GM19239 (cell line): Measurements from ENCODE around the gene CAMK2A.

ENCODE experiments used
- DNase-seq: peaks from one replicate; pipeline ENCODE4 v3.0.0; 2011; ENCODE audit warnings: low spot score; ENCODE audit not compliant: insufficient read length
- FAIRE-seq: peaks from 2 replicates; lab custom pipeline; 2011; peaks lifted over from hg19 to GRCh38; lab: Jason Lieb, UNC

Gene CAMK2A

DNA sequence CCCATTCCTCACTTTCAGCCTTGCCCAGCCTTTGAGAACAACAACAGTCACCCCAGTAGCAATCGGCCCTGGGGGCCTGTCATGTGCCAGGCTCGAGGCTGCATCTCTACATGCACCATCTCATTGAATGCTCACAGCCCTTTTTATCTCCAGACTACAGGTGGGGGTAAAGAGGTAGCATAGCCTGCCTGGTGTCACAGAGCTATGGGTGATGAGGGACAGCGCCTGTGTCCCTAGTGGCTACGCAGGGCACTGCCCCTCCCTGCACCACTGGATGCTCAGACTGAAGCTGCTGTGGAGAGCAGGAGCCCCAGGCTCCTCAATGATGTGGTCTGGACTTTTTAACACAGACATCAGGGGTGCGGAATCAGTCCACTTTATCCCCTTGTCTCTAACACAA is 2.8 kb downstream of the CAMK2A start:
- FAIRE-seq (no peak), DNase-seq (no peak)

DNA sequence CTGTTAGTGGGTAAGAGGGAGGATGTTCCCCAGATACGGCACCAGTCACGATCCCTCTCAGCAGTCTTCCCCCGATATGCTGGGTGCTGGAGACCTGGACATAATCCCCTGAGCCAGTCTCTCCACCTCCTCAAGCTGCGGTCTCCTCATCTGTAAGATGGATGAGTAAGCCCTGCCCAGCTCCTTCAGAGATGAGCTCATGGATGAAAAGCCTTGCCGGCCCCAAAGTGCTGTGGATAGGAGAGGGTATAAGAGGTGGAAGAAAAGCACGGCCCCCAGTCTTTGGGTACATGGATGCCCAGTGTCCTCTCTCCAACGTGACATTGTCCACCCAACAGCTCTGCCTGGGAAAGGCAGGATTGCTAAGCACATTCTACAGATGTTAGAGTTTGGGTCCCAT is 4.5 kb downstream of the CAMK2A start:
- no peak for FAIRE-seq
- DNase-seq, result no peak

DNA sequence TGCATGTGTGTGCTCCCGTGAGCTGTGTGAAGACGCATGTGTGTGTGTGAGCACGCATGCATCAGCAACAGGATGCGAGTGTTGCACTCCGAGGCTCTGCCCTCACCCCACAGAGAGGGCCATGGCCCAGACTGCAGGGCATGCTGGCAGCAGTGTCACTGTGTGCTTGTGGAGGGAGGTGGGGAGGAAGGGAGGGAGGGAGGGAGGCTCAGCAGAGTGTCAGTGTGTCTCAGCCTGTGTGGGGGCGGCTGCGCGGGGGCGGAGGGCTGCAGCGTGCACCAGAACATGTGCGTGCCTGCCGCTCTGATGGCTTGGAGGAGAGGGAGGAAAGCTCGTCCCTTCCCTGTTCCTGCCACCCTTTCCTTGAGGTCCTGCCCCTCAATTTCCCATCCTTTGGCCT is 5.3 kb downstream of the CAMK2A start:
- FAIRE-seq, result no peak

DNA sequence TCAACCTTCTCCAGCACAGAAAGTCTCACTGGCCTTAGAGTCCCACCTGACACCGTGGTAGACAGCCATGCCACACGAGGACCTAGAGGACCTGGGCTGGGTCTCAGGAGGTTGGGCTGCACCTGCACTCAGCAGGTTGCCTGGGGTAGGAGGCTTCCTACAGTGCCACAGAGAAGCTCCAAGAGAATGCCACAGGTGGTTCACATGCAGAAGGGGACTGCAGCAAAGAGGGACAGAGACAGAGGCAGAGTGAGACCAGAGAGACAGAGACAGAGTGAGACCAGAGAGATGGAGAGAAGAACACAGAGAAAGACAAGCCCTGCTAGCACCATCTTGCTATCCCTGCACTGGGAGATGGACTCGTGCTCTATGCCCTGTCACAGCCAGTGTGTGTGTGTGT is 5.7 kb downstream of the CAMK2A start:
- no peak for FAIRE-seq
- no peak for DNase-seq

More for the DNA sequence above, 5.3 kb downstream of the CAMK2A start:
- no peak for DNase-seq

DNA sequence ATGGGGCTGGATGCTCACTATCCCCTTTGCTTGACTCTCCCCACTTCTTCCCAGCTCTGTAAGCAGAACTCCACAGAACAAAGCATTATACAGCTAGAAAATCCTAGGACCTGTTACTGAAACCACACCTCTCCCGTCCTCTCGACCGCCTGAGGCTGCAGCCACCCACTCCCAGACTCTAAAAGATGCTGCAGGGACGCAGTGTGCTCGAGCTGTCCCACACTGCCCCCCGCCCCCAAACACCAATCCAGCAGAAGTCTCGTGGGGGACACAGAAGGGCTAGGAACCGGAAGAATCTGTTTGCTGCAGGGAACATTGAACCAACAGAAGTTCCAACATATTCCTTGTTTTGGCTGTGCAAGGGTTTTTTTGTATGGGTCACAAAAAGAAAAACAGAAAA is 7.6 kb downstream of the CAMK2A start:
- DNase-seq (no peak), FAIRE-seq (no peak)

DNA sequence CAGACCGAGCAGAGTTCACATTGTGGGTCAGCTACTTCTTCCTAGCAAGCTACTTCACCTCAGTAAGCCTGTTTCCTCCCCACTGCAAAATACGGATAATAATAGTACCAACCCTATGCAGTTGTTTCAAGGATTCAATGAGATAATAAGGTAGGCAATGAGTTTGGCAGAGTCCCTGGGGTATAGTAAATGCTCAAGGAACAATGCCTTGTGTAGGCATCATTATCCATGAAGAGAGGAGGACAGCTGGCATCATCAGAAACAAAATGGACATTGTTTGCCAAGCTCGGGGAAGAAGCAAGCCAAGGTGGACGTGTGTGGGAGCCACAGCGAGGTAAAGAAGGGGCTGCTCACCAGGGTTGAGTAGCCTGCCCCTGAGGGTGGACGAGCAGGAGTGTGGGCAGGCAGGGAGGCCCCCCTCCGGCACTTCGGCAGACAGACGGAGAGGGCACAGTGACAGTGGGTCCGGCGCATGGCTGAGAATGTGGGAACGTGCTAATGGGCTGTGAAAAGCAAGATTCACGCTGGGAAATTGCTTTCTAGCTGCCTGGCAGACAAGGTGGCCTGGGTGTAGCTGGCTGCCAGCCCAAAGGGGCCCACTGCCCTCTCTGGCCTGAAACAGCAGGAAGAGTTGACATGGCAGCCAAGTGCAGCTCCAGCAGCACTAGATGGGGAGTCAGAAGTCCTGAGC is 10.1 kb downstream of the CAMK2A start:
- no peak for FAIRE-seq
- DNase-seq, result no peak

DNA sequence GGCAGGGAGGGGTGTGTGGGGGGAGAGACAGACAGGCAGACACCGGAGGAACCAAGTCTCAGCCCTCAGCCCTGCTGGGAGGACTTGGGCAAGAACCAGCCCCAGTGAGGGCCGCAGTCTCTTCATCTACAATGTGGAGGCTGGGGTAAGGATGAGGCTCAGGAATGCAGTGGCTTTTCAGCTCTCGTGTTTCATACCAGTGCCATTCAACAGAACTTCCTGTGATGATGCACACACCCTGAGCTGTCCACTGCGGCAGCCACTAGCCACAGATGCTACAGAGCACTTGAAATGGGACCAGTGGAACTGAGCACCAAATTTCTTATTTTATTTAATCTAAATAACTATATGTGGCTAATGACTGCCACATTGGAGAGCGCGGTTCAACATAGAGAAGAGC is 10.7 kb downstream of the CAMK2A start:
- FAIRE-seq (no peak), DNase-seq (no peak)

DNA sequence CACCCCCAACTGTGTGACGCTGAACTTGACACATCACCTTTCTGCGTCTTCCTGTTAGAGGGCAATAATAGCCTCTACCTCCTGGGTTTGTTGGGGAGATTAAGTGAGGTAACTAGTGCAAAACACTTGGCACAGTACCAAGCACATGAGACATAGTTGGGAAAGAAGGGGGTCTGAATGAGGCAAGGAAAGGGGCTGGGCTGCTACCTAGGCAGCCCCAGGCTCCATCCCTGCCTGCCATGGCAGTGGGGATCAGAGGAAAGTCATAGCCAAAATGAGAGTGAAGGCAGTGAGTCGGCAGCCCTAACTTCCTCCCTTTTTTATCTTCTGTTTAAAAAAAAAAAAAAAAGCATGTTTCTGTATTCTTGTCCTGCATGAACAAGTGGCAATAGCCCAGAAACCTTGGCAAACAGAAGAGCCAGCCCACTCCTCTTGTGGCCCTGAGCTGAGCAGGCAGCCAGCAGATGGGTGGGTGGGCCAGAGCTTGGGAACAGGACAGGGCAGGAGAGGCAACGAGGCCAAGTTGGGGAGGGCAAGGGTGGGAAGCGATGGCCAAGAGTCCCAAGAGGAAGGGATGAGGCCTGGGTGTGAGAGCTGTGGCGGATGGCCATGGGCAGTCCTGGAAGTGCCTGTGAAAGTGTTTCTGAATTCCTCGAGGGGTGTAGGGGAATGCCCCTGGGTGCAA is 11.4 kb downstream of the CAMK2A start:
- no peak for FAIRE-seq
- no peak for DNase-seq

DNA sequence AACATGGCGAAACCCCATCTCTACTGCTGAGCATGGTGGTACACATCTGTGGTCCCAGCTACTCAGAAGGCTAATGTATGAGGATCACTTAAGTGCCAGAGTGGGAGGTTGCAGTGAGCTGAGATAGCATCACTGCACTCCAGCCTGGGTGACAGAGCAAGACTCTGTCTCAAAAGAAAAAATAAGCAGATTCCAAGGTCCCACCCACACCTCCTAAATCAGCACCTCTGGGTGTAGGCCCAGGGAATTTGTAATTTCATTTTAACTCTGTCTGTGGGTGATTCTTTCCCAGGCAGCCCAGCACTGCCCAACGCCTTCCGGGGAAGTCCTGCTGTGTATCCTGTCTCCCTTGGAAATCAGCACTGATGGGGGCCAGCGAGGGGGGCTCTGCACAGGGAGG is 12.5 kb downstream of the CAMK2A start:
- DNase-seq (no peak), FAIRE-seq (no peak)

DNA sequence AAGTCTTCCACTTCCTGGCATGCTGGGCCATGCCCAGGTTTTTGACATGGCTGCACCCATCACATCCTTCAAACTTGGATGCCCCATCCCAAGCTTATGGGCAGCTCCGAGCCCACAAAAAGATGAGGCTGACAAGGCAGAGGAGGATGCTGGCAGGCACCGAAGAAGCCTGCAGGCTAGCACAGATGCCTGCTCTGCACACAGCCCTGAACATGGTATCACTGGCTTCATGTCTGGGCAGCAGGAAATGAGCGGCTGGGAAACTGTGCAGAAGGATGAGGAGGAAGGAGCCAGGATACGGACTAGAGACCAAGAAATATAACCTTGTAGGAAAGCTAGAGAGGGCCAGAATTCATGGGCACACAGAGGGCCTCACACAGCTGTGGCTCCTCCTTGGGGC is 14.8 kb downstream of the CAMK2A start:
- no peak for FAIRE-seq

DNA sequence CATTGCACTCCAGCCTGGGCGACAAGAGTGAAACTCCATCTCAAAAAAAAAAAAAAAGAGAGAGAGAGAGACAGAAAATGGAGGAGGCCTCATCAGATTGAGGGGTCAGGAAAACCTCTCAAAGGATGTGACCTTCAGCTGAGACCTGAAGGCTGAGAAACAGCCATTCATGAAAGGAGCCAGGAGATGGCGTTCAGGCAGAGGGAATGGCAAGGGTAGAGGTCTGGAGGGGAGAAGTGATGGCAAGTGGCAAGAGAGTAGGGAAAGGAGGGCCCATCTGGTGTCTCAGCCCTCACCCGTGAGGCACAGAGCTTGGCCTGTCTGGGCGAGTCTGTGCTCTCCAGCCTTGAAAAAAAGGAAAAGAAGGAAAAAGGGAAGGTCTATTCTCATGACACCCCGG is 17.0 kb downstream of the CAMK2A start:
- no peak for FAIRE-seq
- DNase-seq, result no peak

More for the DNA sequence above, 14.8 kb downstream of the CAMK2A start:
- DNase-seq, result no peak

DNA sequence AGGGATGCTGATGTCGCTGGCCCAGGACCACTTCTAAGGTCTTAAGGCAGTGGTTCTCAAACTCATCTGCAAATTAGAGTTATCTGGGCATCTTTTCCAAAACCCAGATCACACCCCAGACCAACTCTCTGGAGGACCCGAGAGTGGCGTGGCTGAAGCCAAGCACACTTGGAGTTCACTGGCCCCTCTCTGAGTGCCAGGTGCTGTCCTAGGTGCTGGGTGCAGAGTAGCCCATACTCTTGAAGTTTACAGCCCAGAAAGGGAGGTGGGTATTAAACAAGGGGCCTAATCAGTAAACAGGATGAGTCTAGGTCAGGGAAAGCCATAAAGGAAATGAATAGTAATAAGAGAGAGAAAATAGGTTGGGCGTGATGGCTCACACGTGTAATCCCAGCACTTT is 17.6 kb downstream of the CAMK2A start:
- DNase-seq, result no peak
- no peak for FAIRE-seq

DNA sequence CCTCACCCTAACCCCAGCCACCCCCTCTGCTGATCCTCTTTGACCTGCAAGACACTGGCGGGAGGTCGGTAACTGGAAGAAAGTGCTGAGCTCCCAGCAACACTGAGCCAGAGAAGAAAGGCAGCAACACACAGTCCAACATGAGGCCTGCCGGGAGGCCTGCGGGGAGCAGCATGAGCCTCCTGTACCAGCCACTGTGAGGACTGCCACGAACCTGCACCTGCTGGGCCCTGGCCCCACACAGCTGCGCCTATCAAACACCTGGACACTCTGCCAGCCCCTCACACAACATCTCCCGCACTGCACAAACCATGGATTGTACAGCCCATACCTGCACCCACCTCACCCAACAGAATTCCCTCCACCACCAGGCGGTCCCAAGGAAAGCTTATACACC is 18.3 kb downstream of the CAMK2A start:
- FAIRE-seq, result no peak
- DNase-seq, result no peak

DNA sequence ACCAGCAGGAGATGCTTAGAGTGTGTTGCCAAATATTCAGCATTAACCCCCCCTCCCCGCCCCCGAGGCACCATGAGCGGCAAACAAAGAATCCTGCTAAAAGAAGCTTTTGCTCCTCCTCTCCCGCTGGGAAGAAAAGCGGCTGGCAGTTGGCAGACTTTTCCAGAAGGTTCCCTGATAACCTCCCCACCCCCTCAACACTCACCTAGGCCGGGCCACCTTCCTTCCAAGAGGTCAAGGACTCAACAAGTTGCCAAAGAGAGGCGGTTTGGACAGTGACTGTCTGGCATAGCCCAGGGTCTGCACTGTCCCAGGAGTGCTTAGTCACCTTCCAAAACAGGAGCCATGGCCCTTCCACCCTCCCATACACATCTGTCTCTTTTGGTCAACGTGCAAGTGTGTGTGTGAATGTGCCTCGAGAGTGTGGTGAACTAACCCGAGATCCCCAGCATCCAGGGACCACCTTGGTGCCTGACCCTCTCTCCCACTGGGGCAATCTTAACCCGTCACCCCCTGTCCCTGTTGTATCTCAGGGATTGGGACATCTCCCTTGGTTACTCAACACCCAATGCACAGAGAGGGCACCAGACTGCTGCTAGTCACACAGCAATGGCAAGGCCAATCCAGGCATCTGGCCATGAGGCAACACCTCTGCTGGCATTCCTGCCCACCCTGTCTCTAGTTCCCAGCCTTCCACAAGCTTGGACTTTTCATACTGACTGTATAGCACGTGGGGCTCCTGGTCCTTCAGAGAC is 18.9 kb downstream of the CAMK2A start:
- DNase-seq (no peak), FAIRE-seq (no peak)

DNA sequence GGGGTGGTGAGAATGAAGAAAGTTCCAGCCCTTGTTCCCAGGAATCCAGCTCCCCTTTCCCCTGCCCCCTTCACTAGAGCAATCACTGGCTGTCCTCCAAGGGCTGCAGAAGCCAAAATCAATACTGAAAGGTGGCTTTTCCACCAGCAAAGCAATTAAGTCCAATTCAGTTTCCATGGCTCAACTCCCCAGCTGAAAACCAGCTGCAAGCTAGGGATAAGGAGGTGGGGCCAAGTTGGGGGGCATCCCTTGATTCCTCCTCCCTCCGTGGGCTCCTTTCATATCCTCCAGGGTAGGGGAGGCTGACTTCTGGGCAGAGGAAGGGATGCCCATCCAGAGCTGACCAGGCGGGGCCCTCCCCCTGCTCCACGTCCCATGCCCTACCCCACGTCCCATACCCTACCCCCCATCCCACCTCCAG is 22.7 kb downstream of the CAMK2A start:
- no peak for DNase-seq

DNA sequence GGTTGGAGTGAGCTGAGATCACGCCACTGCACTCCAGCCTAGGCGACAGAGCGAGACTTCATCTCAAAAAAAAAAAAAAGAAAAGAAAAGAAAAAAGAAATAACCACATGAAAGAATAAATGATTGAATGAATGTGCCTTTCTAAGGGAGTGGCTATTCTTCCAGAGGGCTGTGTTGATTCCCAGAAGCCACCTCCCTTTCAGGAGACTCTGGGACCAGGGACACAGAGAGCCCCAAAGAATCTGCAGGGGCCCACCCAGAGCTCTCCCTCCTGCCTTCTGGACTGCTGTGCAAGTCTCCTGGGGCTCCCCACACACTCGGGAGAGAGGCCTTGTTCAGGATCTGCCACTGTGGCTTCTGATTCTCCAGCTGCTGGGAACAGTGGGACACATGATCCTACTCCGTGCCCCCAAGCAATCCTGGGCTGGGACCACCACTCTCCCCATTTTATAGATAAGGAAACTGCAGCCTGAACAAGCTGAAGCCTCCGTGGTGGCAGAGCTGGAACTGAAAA is 23.6 kb downstream of the CAMK2A start:
- DNase-seq, result no peak
- FAIRE-seq, result no peak

More for the DNA sequence above, 22.7 kb downstream of the CAMK2A start:
- FAIRE-seq, result no peak

DNA sequence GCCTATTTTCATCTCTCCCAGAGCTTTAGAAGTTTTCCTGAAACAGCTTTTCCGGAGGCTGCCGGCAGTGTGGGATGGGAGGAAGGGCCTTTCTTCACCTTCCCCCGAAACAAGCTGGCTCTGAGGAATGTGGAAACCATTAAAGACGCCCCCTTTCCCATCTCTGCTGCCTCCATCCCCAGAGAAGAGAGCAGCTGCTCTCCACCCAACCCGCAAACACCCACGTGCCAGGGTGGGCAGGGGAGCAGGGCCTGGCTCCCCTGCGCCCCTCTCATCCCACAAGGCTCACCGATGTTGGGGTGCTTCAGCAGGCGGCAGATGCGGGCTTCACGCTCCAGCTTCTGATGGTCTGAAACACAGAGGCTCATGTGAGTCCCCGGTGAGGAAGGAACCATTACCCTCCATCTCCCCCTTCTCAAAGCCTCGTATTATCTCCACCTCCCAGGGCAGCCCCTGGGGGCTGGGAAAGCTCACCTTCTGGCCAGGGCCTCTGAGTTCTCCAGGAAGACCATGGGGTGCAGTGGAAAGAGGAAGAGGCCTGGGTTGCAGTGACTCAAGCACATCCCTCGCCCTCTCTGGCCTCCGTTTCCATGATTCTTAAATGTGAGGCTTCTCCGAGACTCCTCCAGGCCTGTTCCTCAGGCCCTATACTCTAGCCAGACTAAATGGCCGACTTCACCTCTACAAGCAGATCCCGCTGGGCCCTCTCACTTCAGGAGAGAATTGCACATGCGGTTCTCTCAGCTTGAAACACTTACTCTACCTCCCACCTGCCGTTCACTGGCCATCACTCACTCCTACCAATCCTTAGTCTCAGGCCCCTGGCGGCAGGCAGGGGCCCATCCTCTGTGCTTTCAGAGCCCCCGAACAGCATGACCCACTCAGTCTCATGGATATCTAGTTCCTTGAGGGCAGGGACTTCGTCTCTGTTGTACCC is 24.6 kb downstream of the CAMK2A start:
- no peak for FAIRE-seq

DNA sequence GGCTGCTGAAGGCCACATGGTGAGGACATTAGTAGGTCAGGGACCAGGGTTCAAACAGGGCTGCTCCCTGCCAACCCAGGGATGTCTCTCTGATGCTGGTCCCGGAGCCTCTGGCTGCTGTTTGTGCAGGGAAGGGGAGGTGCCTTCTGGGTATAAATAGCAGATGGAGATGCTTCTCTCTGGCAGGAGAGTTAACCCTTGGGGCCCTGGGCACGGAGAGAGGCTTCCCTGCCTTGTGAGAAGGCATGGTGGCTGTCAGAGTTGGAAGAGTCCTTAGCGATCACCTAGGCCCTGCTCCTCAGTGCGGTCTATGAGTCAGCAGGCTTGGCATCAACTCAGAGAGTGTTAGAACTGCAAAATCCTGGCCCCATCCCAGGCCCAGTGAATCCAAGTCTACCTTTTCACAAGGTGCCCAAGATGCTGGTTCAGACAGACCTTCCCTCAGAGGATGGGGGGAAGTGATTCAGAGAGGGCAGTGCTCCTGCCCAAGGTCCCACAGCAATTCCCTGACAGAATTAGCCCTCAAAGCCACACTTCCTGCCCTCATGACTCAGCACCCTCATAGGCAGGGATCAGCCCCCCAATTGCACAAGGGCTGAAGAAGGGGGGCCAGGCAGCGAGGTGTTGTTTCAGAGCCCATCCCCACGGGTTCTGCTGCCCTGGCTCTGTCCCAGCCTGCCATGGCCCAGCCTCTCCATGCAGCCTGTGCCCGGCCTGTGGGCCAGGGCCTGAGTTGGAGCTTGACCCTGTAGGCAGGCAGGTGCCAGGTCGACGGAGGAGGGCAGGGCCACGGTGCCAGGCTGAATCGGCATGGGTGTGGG is 25.6 kb downstream of the CAMK2A start:
- DNase-seq (no peak), FAIRE-seq (no peak)

More for the DNA sequence above, 24.6 kb downstream of the CAMK2A start:
- DNase-seq, result no peak

DNA sequence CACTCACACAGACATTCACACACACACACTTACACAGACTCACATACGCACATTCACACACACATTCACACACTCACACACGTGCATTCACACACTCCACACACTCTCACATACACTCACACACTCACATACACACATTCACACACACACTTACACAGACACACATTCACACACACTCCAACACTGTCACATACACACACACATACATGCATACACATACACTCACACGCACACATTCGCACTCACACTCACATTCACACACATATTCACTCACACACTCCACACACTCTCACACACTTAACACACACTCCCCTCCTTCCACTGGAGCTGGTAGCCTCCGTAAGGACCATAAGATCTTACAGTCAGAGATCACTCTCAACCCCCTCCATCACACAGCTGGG is 26.2 kb downstream of the CAMK2A start:
- DNase-seq (no peak), FAIRE-seq (no peak)
